Cardiac muscle cell (in vitro differentiated cells and primary cell): Measurements from ENCODE around the gene NPTXR. TPM values are rescaled to one million over a fixed set of nuclear protein-coding genes. Genes with fewer than 3 reads are reported as not detected.
"Not testable (repeated sequence)": the region's sequence is repeated elsewhere in the genome, so short reads cannot be mapped to it uniquely, and the experiment has no call there.

Experiments used
- DNase-seq, 2 donors: peaks; one replicate each; pipeline versions ENCODE4 v3.0.0 to v3.0.0-alpha.2; 2010 to 2017; ENCODE audit warnings: low read depth in 1 of 2, low spot score in 1 of 2
- H3K27ac ChIP-seq: fragments of 200-600 bp; sonication (generic); 2 replicates; pipeline ENCODE4 v1.5.1; 2016
- H3K27me3 ChIP-seq: fragments of 200-600 bp; sonication (generic); 2 replicates; pipeline ENCODE4 v1.6.0; 2016; ENCODE audit warnings: control low read depth
- H3K36me3 ChIP-seq: fragments of 200-600 bp; sonication (generic); 2 replicates; pipeline ENCODE4 v1.5.1; 2016; ENCODE audit warnings: control low read depth
- H3K4me1 ChIP-seq: fragments of 200-600 bp; sonication (generic); 2 replicates; pipeline ENCODE4 v1.8.1; 2017; ENCODE audit warnings: low read depth, mild to moderate bottlenecking, mixed run types
- H3K4me3 ChIP-seq: fragments of 200-600 bp; sonication (generic); 2 replicates; pipeline ENCODE4 v1.5.1; 2016; ENCODE audit warnings: mild to moderate bottlenecking
- H3K9me3 ChIP-seq: fragments of 200-600 bp; sonication (generic); 2 replicates; pipeline ENCODE4 v1.5.1; 2017; ENCODE audit warnings: low read depth, mild to moderate bottlenecking, control low read depth
- CTCF ChIP-seq: IDR thresholded peaks from 2 replicates; pipeline ENCODE4 v1.5.1; 2012; ENCODE audit warnings: low read depth, mild to moderate bottlenecking, low read length
- polyA plus RNA-seq: library from polyadenylated mRNA; unstranded; fragments of >200 nt; fragmentation: Nextera tagmentation; extraction: Ambion mirVana; gene quantifications from 2 replicates; pipeline ENCODE4 v1.2.1, GENCODE V29; 2016
- total RNA-seq: library from RNA; depleted of rRNA; stranded (reverse); fragments of >200 nt; gene quantifications from 2 replicates; pipeline ENCODE4 v1.2.3, GENCODE V29; 2016

Gene NPTXR
- total and polyA plus RNA-seq, 2 experiments from 2014 or later: 4.2 to 15.1 TPM

GRCh38 chr22:38823076-38823475 is 20.8 kb downstream of the NPTXR start:
- Histone ChIP-seq H3K36me3 (no peaks in the 10 kb centered on the region), H3K27me3 (peaks cover 10% of the 10 kb centered on the region), H3K4me1 (no peaks in the 10 kb centered on the region), H3K27ac (no peak overlapping the region), H3K9me3 (no peaks in the 10 kb centered on the region), H3K4me3 (no peak overlapping the region)
- no peak for TF ChIP-seq CTCF
- no peak for DNase-seq

- TF ChIP-seq CTCF: no peak
- Histone ChIP-seq H3K4me1 (no peaks in the 10 kb centered on the region), H3K27me3 (peaks cover 10% of the 10 kb centered on the region), H3K4me3 (no peak overlapping the region), H3K9me3 (no peaks in the 10 kb centered on the region), H3K27ac (no peak overlapping the region), H3K36me3 (no peaks in the 10 kb centered on the region)
- no peak for DNase-seq
These were observed 23.8 kb downstream of the NPTXR start for GRCh38 chr22:38820020-38820419.

DNA sequence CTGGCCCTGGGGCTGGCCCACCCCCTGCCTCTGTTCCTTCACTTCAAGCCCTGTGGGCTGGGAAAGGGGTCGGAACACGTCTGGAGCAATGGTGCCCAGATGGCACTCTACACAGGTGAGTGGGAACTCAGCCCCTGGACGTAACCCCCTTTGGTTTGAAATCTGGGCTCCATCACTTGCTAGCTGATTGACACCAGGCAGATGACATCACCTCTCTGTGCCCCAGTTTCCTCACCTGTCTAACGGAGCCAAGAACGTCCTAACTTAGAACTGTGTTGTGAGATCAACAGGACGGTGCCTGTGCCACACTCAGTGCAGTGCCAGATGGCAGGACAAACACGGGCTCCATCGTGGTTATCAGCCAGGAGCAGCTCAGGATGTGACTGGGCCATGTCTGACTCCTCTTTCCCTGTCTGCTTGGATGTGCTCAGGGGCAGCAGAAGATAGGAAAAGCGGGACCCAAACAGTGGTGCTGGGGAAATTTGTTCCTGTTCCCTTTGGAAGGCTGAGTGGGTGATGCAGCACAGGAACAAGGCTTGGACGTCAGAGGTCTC is 24.4 kb downstream of the NPTXR start:
- Histone ChIP-seq H3K36me3 (no peaks in the 10 kb centered on the region), H3K4me3 (no peak overlapping the region), H3K4me1 (no peaks in the 10 kb centered on the region), H3K27ac (no peak overlapping the region), H3K27me3 (peaks cover 10% of the 10 kb centered on the region), H3K9me3 (no peaks in the 10 kb centered on the region)
- no peak for TF ChIP-seq CTCF
- DNase-seq: no peak

DNA sequence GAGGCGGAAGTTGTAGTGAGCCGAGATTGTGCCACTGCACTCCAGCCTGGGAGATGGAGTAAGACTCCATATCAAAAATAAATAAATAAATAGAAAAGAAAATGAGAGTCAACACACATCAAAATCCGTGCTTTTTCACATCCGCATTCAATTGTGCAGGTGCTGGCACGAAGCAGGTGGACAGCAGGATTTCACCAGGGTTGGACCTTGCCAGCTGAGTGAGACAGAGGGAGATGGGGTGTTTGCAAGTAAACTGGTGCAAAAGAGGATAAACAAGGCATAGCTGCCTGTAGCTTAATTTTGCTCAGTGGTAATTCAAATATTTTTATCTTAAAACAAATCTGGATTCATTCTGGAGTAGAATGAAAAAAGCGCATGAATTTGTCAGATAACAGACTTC is 26.6 kb downstream of the NPTXR start:
- Histone ChIP-seq H3K36me3 (no peaks in the 10 kb centered on the region), H3K9me3 (no peaks in the 10 kb centered on the region), H3K4me3 (no peak overlapping the region), H3K4me1 (no peaks in the 10 kb centered on the region), H3K27me3 (peaks cover 13% of the 10 kb centered on the region), H3K27ac (no peak overlapping the region)
- DNase-seq: no peak
- TF ChIP-seq CTCF: no peak

GRCh38 chr22:38815842-38816241 is 28.0 kb downstream of the NPTXR start:
- no peak for DNase-seq
- H3K4me3 ChIP-seq: no peak overlapping the region
- TF ChIP-seq CTCF: no peak
- no peaks in the 10 kb centered on the region for H3K9me3 ChIP-seq
- H3K4me1 ChIP-seq: no peaks in the 10 kb centered on the region
- peaks cover 15% of the 10 kb centered on the region for H3K27me3 ChIP-seq
- no peaks in the 10 kb centered on the region for H3K36me3 ChIP-seq
- H3K27ac ChIP-seq: no peak overlapping the region

DNA sequence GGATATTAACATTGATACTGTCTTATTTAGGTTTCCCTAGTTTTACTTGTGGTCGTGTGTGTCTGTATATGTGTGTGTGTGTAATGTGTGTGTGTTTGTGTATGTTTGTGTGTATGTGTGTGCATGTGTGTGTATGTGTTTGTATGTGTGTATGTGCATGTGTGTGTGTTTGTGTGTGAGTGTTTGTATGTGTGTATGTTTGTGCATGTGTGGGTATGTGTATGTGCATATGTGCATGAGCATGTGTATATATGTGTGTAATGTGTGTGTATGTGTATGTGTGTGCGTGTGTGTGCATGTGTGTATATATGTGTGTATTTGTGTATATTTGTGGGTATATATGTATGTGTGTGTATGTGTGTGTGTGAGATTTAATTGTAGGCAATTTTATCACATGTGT is 32.6 kb downstream of the NPTXR start:
- Histone ChIP-seq H3K4me3 (no peak overlapping the region), H3K36me3 (no peaks in the 10 kb centered on the region), H3K9me3 (no peaks in the 10 kb centered on the region), H3K4me1 (no peaks in the 10 kb centered on the region), H3K27me3 (peaks cover 17% of the 10 kb centered on the region), H3K27ac (no peak overlapping the region)
- TF ChIP-seq CTCF: no peak
- no peak for DNase-seq

GRCh38 chr22:38805041-38805593 is 38.7 kb downstream of the NPTXR start:
- not testable (repeated sequence) for H3K4me3 ChIP-seq, H3K27ac ChIP-seq, H3K9me3 ChIP-seq, H3K36me3 ChIP-seq, H3K4me1 ChIP-seq, DNase-seq
- H3K27me3 ChIP-seq: peaks cover 22% of the 10 kb centered on the region
